ENCODE measurements around the gene ST14.

DNA sequence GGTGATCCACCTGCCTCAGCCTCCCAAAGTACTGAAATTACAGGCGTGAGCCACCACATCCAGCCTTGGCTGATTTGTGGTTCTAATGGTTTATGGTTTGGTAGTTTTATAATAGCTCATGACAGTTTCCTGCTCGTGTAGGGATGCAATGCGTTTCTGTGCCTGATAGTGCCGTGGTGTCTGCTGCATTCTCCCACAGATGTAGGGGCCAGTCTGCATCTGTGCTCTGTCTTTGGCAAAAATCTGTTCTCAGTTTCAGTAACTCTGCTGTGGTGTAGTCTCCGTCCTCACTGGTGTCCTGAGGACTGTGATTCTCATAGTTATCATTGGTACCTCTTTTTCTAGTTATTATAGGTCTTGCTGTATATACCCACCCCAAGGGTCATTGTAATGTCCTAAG, 16.3 kb downstream of the ST14 start:
- TF ChIP-seq CTCF (optimal IDR thresholded peaks at IDR 0.05 in 1 of 3, IDR thresholded peaks at IDR 0.05 in 1 of 3, conservative IDR thresholded peaks at IDR 0.05 in 1 of 3; ENCODE audit: extremely low read depth in 1 of 3, insufficient read depth in 2 of 3, low read length in 3 of 3) (no peak), EZH2 (IDR thresholded peaks at IDR 0.05; ENCODE audit: low read length) (no peak)

All from keratinocyte (primary cell).